HepG2 (cell line): ENCODE data around the gene CPNE5. TPM values are rescaled to one million over a fixed set of nuclear protein-coding genes. Genes with fewer than 3 reads are reported as not detected.

ENCODE experiments used
- FOSL1 ChIP-seq: sonication (generic); formaldehyde crosslinking; IDR thresholded peaks from 2 replicates; pipeline ENCODE4 v1.9.0; 2021; ENCODE audit warnings: missing genetic modification reagents, borderline replicate concordance
- FOXO1 ChIP-seq: sonication (generic); formaldehyde crosslinking; IDR thresholded peaks from 2 replicates; pipeline ENCODE4 v1.4.0; 2020; ENCODE audit warnings: missing genetic modification reagents
- HMG20B ChIP-seq: conservative IDR thresholded peaks from 2 replicates; pipeline ENCODE4 v1.6.1; 2016; ENCODE audit warnings: missing genetic modification reagents, missing compliant biosample characterization
- IRF2 ChIP-seq: IDR thresholded peaks from 2 replicates; pipeline ENCODE4 v1.6.1; 2018; ENCODE audit warnings: missing genetic modification reagents, missing compliant biosample characterization
- MBNL3 ChIP-seq: fragments of 250-450 bp; sonication (Bioruptor Pico); conservative IDR thresholded peaks from 2 replicates; pipeline ENCODE4 v1.8.0; 2022; ENCODE audit warnings: mild to moderate bottlenecking, inconsistent platforms
- MED13 ChIP-seq: sonication (generic); formaldehyde crosslinking; IDR thresholded peaks from 2 replicates; pipeline ENCODE4 v1.5.0; 2020; ENCODE audit warnings: missing genetic modification reagents
- PLRG1 ChIP-seq: fragments of 450-650 bp; conservative IDR thresholded peaks from 2 replicates; pipeline ENCODE4 v1.6.1; 2016
- SALL2 ChIP-seq: sonication (generic); formaldehyde crosslinking; IDR thresholded peaks from 2 replicates; pipeline ENCODE4 v1.8.1; 2023; ENCODE audit warnings: mild to moderate bottlenecking, missing genetic modification reagents, inconsistent platforms
- SIN3A ChIP-seq: IDR thresholded peaks from 2 replicates; pipeline ENCODE4 v1.6.1; 2011; ENCODE audit warnings: low read depth, mild to moderate bottlenecking, control low read depth, low read length, borderline replicate concordance
- TBX2 ChIP-seq: sonication (generic); formaldehyde crosslinking; IDR thresholded peaks from 2 replicates; pipeline ENCODE4 v1.5.0; 2020; ENCODE audit warnings: missing genetic modification reagents, mild to moderate bottlenecking, borderline replicate concordance
- ZFP82 ChIP-seq: sonication (generic); formaldehyde crosslinking; IDR thresholded peaks from 2 replicates; pipeline ENCODE4 v1.5.1; 2020; ENCODE audit warnings: mild to moderate bottlenecking, missing genetic modification reagents, borderline replicate concordance
- ZFYVE20 ChIP-seq: sonication (generic); formaldehyde crosslinking; IDR thresholded peaks from 2 replicates; pipeline ENCODE4 v1.8.0; 2023; ENCODE audit warnings: low read depth, mild to moderate bottlenecking, moderate library complexity, missing genetic modification reagents, borderline replicate concordance
- ZNF124 ChIP-seq: sonication (generic); formaldehyde crosslinking; IDR thresholded peaks from 2 replicates; pipeline ENCODE4 v1.4.0; 2020; ENCODE audit warnings: missing genetic modification reagents
- ZNF3 ChIP-seq: IDR thresholded peaks from 2 replicates; pipeline ENCODE4 v1.7.0; 2017; ENCODE audit warnings: inconsistent platforms
- ZNF496 ChIP-seq: sonication (generic); formaldehyde crosslinking; IDR thresholded peaks from 2 replicates; pipeline ENCODE4 v1.8.1; 2023; ENCODE audit warnings: mild to moderate bottlenecking, moderate library complexity, missing genetic modification reagents; ENCODE audit not compliant: insufficient replicate concordance
- polyA plus RNA-seq, 8 experiments: library from polyadenylated mRNA; depleted of rRNA in 3 of 8; stranded (reverse) in 7 of 8; unstranded in 1 of 8; fragments of >200 nt; fragmentation: Illumina TruSeq in 4 of 8; extraction: Trizol in 4 of 8; gene quantifications; 2 replicates each; pipeline versions ENCODE4 v1.2.1 to v1.2.3, GENCODE V29; 2011 to 2016; ENCODE audit warnings: low read depth in 4 of 8, missing spikeins in 1 of 8, mixed read lengths in 1 of 8; ENCODE audit not compliant: insufficient read depth in 1 of 8
- total RNA-seq, 5 experiments: library from RNA; depleted of rRNA; stranded (reverse); fragments of >200 nt; fragmentation: Illumina TruSeq; extraction: Trizol; gene quantifications; 2 replicates each; pipeline ENCODE4 v1.2.3, GENCODE V29; 2016; ENCODE audit warnings: low read depth in 1 of 5
- TF ChIP-seq, protein P1 (sequence below): IDR thresholded peaks from 2 replicates; pipeline ENCODE4 v1.6.1; 2012; ENCODE audit warnings: low read depth, low read length, improper control_type of control experiment
- TF ChIP-seq, protein P2 (sequence below): sonication (generic); formaldehyde crosslinking; IDR thresholded peaks from 2 replicates; pipeline ENCODE4 v1.4.0; 2020; ENCODE audit warnings: mild to moderate bottlenecking, missing genetic modification reagents
- TF ChIP-seq, protein P3 (sequence below): sonication (generic); formaldehyde crosslinking; IDR thresholded peaks from 2 replicates; pipeline ENCODE4 v1.4.0; 2020; ENCODE audit warnings: missing genetic modification reagents, borderline replicate concordance
- TF ChIP-seq, protein P4 (sequence below): sonication (generic); formaldehyde crosslinking; IDR thresholded peaks from 2 replicates; pipeline ENCODE4 v1.5.1; 2020; ENCODE audit warnings: mild to moderate bottlenecking, missing genetic modification reagents, moderate library complexity

The CPNE5 gene
- total and polyA plus RNA-seq, 2 of the 13 experiments (the other 11 are each of a cell fraction or from before 2014, with no cell fraction given): 0.16 TPM; not detected in 1

GRCh38 chr6:36874443-36875249 lies 35.4 kb upstream of the CPNE5 start, which contains the start of gene PPIL1 (continued):
- TF ChIP-seq, protein P1, sequence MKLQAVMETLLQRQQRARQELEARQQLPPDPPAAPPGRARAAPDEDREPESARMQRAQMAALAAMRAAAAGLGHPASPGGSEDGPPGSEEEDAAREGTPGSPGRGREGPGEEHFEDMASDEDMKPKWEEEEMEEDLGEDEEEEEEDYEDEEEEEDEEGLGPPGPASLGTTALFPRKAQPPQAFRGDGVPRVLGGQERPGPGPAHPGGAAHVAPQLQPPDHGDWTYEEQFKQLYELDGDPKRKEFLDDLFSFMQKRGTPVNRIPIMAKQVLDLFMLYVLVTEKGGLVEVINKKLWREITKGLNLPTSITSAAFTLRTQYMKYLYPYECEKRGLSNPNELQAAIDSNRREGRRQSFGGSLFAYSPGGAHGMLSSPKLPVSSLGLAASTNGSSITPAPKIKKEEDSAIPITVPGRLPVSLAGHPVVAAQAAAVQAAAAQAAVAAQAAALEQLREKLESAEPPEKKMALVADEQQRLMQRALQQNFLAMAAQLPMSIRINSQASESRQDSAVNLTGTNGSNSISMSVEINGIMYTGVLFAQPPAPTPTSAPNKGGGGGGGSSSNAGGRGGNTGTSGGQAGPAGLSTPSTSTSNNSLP: peak; percentile 56
- peak; percentile 90 for TF ChIP-seq MED13 (CRISPR knock-in tag)
- no peak for TF ChIP-seq ZNF496
- TF ChIP-seq MBNL3 (CRISPR knock-in tag): no peak
- TF ChIP-seq, protein P2, sequence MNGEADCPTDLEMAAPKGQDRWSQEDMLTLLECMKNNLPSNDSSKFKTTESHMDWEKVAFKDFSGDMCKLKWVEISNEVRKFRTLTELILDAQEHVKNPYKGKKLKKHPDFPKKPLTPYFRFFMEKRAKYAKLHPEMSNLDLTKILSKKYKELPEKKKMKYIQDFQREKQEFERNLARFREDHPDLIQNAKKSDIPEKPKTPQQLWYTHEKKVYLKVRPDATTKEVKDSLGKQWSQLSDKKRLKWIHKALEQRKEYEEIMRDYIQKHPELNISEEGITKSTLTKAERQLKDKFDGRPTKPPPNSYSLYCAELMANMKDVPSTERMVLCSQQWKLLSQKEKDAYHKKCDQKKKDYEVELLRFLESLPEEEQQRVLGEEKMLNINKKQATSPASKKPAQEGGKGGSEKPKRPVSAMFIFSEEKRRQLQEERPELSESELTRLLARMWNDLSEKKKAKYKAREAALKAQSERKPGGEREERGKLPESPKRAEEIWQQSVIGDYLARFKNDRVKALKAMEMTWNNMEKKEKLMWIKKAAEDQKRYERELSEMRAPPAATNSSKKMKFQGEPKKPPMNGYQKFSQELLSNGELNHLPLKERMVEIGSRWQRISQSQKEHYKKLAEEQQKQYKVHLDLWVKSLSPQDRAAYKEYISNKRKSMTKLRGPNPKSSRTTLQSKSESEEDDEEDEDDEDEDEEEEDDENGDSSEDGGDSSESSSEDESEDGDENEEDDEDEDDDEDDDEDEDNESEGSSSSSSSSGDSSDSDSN (CRISPR knock-in tag): peak; percentile 97
- no peak for TF ChIP-seq FOSL1
- peak; percentile 80 for TF ChIP-seq ZNF3
- TF ChIP-seq SALL2: peak; percentile 73; the same call in 1 of the 2 replicates
- peak; percentile 74; the same call in 1 of the 2 replicates for TF ChIP-seq ZNF124
- TF ChIP-seq HMG20B (CRISPR knock-in tag): no peak
- no peak for TF ChIP-seq PLRG1
- peak; percentile 81; the same call in 1 of the 2 replicates for TF ChIP-seq IRF2 (CRISPR knock-in tag)
- TF ChIP-seq FOXO1 (CRISPR knock-in tag): 0 out of 2 replicates have a peak, but pooled peaks have one; percentile 16
- TF ChIP-seq TBX2 (CRISPR knock-in tag): peak; percentile 91
- TF ChIP-seq, protein P3, sequence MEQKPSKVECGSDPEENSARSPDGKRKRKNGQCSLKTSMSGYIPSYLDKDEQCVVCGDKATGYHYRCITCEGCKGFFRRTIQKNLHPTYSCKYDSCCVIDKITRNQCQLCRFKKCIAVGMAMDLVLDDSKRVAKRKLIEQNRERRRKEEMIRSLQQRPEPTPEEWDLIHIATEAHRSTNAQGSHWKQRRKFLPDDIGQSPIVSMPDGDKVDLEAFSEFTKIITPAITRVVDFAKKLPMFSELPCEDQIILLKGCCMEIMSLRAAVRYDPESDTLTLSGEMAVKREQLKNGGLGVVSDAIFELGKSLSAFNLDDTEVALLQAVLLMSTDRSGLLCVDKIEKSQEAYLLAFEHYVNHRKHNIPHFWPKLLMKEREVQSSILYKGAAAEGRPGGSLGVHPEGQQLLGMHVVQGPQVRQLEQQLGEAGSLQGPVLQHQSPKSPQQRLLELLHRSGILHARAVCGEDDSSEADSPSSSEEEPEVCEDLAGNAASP: peak; percentile 55
- 0 out of 2 replicates have a peak, but pooled peaks have one; percentile 39 for TF ChIP-seq ZFP82 (CRISPR knock-in tag)
- TF ChIP-seq ZFYVE20 (CRISPR knock-in tag): peak; percentile 87; the same call in 1 of the 2 replicates
- TF ChIP-seq SIN3A: peak; percentile 88; the same call in 1 of the 2 replicates
- TF ChIP-seq, protein P4, sequence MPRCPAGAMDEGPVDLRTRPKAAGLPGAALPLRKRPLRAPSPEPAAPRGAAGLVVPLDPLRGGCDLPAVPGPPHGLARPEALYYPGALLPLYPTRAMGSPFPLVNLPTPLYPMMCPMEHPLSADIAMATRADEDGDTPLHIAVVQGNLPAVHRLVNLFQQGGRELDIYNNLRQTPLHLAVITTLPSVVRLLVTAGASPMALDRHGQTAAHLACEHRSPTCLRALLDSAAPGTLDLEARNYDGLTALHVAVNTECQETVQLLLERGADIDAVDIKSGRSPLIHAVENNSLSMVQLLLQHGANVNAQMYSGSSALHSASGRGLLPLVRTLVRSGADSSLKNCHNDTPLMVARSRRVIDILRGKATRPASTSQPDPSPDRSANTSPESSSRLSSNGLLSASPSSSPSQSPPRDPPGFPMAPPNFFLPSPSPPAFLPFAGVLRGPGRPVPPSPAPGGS (CRISPR knock-in tag): peak; percentile 96
